H4 (cell line): ENCODE results near the gene PRORP. TPM values are rescaled to one million over a fixed set of nuclear protein-coding genes. Genes with fewer than 3 reads are reported as not detected.
"Not testable (repeated sequence)": the region's sequence is repeated elsewhere in the genome, so short reads cannot be mapped to it uniquely, and the experiment has no call there.

Experiments
- DNase-seq: peaks from one replicate; pipeline ENCODE4 v3.0.0-alpha.2; 2015; ENCODE audit warnings: low spot score
- total RNA-seq: library from RNA; depleted of rRNA; stranded (reverse); fragments of >200 nt; shearing (Covaris generic); gene quantifications from 2 replicates; pipeline ENCODE4 v1.2.3, GENCODE V29; 2014; rRNA removed

The PRORP gene
- total RNA-seq, result 26.4 and 31.5 TPM in 2 replicates

DNA sequence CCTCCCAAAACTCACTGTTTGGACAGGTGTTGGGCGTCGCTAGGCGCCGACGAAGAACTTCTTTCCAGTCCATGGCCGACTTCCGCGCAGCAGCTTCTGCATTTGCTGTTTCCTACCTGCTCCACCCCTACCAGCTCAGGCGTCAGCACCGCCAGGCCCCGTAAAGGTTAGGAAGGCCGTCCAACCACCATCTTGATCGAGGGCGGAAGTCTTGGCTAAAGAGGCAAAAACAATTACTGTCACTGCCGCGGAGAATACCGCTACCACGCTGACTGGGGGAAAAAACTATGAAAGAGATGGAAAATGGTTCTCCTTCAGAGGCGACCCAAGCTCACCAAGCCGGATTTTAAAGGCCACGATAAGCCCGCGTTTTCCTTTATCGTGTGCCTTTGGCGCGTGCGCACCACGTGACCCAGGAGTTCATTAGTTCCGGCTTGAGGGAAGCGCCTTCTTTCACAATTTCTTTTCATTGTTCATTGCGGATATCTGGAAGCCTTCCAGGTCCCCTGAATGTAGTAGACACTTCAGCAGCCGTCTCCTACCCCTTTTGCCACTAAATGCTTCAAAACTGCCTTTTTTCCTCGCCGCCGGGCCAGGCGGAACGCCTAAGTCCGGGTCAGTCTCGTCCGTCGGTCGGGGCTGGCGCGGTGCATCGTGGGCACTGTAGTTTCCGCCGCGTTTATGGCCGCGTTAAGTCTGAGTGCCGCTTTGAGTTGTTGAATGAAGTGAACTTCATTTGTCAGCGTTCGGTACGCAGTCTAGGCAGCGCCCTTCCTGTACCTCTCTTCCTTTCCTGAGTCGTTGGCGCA, at the start of gene PRORP, which contains the start of gene PPP2R3C:
Gene PRORP, plus strand, starts transcription at position 666 of the 809 bp plus-strand sequence. CDS start 694 bp downstream, outside the sequence.
Gene PPP2R3C, minus strand, starts transcription at position 104 of the 809 bp plus-strand sequence. Its CDS starts 31 bp downstream, at position 73.
- DNase-seq, result peak; percentile 94

DNA sequence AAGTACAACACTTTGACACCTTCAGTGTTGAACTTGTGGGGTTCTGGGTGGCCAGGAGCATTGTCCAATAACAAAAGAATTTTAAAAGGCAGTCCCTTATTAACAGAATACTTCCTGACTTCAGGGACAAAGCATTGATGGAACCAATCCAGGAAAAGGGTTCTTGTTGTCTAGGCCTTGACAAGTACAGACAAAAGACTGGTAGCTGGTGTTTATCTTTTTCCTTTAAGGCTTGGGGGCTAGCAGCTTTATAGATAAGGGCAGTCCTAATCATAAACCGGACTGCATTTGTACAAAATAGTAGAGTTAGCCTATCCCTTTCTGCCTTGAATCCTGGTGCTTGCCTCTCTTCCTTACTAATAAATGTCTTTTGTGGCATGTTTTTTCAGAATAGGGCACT, 48.9 kb upstream of the PRORP start:
- DNase-seq, result no peak

DNA sequence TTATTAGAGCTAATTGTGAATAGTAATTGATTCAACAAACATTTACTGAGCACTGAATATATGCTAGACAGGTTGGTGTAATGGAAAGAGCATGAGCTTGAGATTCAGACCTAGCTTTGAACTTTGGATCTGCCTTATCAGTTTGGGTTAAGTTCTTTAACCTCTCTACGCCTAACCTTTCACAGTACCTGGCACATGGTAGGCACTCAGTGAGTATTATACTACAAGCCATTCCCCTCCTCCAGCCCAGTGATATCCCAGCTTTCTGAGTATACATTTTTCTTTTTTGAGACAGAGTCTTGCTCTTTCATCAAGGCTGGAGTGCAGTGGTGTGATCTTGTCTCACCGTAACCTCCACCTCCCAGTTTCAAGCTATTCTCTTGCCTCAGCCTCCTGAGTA, 44.3 kb upstream of the PRORP start:
- no peak for DNase-seq

DNA sequence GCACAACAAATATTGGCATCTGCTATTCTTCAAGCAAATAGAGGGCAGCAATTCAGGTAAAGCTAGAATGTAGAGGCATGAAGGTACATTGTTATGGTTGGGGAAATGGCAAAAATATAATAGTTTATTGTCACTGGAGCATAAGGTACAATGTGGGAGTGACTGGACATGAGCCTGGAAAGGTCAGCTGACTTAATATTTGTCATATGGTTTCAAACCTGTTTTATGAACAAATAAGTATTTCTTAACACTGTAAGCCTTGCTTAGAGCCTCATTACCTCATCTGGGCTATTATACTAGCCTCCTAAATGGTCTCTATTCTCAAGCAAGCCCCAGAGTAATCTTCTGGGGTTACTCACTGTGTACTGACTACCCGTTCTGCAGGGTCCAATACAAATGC, 42.6 kb upstream of the PRORP start:
- no peak for DNase-seq

DNA sequence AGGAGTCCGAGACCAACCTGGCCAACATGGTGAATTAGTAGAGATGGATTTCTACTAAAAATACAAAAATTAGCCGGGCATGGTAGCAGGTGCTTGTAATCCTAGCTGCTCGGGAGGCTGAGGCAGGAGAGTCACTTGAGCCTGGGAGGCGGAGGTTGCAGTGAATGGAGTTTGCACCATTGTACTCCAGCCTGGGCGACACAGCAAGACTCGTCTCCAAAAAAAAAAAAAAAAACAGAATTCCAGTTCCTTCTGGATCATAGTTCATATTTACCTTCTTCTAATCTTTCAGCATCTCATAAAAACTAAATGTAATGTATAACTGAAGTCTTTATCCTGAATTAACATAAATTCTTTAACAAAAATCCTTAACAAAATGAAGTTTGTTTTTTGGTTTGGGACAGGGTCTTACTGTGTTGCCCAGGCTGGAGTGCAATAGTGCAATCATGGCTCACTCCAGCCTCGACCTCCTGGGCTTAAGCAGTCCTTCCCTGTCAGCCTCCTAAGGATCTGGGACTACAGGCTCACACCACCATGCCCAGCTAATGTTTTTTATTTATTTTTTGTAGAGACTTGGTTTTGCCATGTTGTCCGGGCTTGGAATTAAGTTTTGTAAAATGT, 38.7 kb upstream of the PRORP start:
- no peak for DNase-seq

DNA sequence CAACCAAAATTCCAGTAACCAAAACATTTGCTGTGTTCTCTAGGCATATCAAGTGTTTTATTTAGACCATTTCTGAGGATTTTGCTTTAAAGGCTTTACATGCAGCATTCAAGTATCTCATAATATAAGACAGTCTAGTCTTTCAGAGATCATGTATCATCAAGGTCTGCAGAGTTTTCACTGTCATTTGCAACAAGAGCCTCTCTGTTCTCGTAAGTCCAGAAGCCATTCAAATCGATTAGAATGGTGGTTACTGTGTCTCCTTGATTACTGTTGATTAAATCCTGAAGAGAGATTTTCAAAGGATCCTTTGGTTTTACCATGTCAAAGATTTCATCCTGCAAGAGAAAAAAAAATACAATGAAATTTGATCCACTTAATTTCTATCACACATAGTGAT, 36.9 kb upstream of the PRORP start:
- no peak for DNase-seq

DNA sequence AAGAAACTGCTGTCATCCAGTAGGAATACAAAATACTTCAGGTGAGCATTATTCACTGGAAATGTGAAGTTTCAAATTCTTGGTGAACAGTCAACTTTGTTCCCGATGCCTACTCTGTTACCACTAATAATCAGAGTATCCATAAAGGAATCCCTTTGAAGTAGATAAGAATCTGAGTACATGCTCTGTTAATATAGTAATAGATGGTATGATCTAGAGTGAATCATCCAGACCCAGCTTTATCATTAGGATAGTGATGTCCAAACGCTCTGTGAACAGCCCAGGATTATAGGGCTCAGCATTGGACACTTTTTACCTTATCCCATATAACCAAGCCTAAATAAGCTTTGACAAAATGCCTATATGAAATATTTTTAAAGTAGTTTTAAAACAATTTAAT, 33.8 kb upstream of the PRORP start:
- no peak for DNase-seq

DNA sequence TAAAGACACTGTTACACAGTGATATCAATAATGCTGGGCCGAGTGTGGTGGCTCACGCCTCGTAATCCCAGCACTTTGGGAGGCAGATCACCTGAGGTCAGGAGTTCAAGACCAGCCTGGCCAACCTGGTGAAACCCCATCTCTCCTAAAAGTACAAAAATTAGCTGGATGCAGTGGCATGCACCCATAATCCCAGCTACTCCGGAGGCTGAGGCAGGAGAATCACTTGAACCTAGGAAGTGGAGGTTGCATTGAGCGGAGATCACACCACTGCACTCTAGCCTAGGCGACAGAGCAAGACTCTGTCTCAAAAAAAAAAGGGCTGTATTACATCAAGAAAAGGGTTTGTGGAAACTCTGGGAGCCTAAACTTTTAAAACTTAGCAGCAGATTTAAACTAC, 27.7 kb upstream of the PRORP start:
- DNase-seq, result not testable (repeated sequence)

DNA sequence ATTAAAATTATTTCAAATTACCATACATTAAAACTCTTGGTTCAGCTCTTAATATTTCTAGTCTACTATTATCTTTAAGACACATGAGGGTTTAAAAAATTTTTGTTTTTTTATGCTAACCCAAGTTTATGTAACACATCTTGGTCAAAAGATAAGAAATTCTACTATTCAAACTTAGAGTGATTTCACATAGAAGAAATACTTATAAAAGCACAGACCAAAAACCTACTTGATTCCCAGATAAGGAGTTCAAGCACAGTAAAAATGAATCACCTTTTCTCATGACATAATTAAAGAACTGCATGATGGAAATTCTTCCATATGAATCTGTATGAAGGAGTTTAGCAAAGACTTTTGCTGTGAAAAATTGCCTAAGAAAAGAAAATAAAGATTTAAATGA, 14.5 kb upstream of the PRORP start:
- no peak for DNase-seq

DNA sequence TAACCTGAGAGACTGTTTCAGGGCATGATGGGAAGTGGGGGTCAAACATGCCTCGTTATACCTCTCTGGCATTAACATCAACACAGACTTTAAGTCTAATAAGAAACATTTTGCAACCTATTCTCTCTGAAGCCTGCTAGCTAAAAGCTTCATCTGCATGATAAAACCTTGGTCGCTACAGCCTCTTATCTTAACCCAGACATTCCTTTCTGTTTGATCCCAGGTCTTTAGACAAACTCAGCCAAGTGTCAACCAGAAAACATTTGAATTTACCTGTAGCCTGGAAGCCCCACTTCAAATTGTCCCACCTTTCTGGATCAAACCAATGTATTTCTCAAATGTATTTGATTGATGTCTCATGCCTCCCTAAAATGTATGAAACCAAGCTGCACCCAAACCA, 9.7 kb upstream of the PRORP start:
- no peak for DNase-seq

DNA sequence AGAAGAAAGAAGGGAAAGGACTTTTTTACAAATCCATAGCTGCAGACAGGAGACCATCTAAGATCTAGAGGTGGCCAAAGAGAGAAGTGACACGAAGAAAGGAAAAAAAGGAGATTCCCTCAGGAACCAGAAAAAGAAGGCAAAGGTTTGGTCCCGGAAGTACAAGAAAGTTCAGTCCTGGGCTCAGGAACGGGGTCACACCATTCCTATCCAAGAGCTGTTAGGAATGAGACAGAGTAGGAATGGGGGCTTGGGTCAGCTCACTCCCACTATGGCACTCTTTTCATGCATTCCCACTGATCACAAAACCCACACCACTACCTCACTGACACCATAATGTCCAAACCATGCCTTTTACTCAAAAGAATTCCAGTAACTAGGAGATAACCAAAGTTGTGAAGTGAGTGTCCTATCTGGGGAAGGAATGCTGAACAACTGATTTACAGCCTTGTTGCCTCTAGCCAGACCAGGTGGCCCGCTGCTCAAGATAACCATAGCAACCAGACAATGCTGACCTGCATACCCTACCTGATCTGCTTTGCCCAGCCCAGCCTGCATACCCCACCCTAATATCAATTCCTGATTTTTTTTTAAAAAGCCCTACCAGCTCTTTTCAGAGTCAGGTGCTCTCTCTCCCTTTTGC, 8.9 kb upstream of the PRORP start:
- DNase-seq, result no peak

DNA sequence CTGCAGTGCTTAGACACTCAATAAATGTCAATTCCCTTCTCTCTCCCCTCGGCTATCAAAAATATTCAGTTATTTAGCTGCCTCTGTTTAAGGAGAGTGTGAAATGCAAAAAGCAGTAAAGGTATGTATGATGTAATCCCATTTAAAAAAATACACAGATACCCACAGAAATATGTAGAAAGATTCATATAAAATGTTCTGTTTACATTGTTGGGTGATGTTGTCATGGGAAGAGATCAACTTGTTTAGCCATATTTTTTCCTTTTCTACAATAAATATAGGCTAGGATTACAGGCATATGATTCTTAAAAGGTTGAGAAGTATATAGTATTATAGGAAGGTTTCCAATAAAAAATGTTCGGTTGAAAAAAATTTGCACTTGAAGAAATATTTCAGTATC, 8.3 kb upstream of the PRORP start:
- no peak for DNase-seq

DNA sequence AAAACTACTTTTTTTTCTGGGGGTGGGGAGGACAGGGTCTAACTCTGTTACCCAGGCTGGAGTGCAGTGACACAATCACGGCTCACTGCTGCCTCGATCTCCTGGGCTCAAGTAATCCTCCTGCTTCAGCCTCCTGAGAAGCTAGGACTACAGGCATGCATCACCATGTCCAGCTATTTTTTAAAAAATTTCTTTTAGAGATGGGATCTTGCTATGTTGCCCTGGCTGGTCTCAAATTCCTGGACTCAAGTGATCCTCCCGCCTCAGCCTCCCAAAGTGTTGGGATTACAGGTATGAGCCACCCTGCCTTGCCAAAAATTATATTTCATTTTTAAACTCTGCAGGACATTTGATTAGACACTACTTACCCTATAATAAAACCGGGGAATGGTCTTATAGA, 6.1 kb upstream of the PRORP start:
- no peak for DNase-seq

DNA sequence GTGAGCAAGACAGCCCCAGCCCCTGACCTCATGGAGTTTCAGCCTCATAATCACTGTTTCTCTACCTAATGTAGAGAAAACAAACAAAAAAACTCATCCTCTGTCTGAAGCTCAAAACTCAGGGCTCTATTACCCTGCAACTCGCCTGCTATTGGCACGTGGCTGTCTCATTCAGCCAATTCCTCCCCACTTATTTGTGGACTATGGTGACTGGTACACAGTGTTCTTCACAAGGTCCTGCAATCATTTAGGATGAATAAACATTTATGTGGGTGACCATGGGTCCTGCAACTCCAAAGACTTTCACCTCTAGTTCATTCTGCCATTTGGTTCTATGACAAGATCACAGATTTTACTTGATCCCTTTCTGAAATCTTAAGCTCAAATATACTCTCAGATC, 5.2 kb upstream of the PRORP start:
- DNase-seq, result no peak

DNA sequence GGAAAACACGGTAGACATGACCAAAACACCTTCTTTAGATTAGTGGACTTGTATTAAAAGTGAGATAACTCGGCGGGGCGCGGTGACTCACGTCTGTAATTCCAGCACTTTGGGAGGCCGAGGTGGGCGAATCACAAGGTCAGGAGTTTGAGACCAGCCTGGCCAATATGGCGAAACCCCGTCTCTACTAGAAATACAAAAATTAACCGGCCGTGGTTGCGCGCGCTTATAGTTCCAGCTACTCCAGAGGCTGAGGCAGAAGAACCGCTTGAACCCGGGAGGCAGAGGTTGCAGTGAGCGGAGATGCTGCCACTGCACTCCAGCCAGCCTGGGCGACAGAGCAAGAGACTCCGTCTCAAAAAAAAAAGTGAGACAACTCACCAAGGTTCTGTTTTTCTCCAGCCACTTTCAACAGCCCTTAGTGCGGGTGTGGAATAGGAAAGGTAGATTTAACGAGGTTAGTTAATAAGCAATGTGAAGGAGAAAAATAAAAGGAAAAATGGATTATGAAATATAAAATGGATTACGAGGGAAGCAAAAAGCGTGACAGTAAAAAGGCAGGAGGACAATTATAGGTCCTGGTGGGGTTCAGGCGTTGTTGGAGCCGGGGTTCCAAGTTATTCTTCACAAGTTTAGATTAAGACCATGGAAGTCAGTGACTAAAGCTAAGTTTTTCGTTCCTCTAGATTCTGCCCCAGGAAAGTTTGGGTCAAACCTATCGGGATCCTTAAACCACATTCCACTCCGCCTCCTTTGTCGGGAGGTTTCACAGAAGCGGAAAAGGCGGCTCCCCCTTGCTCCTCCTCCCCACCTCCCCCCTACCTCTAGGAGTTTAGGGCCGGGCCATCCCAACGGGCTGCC, 1.1 kb upstream of the PRORP start:
- DNase-seq, result no peak

DNA sequence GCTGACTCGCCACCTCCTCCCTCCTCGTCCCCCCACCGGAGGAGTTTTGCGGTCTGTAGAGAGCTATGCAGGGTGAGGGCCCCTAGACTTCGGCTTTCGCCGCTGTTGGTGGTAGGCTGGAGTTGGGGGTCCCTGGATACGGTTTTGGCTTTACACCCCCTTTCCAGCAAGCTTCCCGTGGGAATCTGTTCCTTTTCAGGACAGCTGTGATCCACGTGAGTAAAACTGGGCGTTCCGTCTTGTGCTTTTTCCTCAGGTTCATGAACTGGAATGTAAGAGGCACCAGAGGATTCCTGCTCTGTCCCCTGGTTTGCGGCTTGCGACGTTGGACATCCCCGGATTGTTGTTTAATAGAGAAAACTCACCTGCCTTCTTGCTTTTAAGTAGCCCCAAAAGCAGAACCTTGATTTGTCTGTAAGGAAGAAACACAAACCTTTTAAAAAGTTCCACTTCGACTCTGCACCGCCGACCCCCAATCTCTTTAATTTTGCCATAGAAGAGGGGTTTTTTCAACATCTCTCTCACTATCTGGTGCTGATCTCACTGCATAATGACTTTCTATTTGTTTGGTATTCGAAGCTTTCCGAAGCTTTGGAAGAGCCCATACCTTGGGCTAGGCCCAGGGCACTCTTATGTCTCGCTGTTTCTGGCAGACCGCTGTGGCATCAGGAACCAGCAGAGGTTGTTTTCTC, 490 bp downstream of the PRORP start:
- peak; percentile 23 for DNase-seq

DNA sequence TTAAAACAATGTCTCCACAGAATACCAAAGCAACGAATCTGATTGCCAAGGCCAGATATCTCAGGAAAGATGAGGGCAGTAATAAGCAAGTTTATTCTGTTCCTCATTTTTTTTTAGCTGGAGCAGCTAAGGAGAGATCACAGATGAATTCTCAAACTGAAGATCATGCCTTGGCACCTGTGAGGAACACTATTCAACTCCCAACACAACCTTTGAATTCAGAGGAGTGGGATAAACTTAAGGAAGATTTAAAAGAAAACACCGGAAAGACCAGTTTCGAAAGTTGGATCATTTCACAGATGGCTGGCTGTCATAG, 994 bp downstream of the PRORP start:
- no peak for DNase-seq

DNA sequence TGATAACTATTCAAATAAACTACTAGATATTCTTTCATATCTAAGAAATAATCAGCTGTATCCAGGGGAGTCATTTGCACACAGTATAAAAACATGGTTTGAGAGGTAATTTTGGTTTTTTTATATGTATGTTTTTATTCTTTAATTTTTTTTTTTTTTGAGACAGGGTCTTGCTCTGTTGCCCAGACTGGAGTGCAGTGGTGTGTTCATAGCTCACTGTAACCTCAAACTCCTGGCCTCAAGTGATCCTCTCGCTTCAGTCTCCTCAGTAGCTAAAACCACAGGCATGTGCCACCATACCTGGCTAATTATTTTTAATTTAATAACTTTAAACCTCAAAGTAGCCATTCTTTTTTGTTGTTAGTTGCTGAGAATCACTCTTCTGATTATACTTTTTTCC, 1.8 kb downstream of the PRORP start:
- no peak for DNase-seq

DNA sequence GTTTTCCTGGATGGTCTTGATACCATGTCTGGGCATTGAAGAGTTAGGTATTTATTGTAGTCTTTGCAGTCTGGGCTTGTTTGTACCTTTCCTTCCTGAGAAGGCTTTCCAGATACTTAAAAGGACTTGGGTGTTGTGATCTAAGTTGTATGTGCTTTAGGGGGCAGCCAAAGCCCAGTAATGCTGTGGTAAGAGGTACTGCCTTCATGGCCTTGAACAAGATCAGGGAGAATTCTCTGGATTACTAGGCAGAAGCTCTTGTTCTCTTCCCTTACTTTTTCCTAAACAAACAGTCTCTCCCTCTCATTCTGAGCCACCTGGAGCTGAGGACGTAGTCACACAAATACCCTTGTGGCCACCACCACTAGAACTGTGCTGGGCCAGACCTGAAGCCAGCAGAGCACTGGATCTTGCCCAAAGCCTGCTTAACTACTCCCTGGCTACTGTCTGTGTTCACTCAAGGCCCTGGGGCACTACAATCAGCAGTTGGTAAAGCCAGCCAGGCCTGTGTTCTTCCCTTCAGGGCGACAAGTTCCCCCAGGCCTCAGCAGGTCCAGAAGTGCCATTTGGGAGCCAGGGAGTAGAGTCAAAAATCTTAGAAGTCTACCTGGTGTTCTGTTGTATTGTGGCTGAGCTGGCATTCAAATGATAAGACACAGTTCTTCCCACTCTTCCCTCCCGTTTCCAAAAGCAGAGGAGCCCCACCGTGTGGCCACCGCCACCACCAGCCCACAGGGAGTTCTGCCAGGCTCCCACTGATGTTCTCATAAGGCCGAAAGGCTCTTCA, 11.4 kb downstream of the PRORP start:
- DNase-seq, result no peak

DNA sequence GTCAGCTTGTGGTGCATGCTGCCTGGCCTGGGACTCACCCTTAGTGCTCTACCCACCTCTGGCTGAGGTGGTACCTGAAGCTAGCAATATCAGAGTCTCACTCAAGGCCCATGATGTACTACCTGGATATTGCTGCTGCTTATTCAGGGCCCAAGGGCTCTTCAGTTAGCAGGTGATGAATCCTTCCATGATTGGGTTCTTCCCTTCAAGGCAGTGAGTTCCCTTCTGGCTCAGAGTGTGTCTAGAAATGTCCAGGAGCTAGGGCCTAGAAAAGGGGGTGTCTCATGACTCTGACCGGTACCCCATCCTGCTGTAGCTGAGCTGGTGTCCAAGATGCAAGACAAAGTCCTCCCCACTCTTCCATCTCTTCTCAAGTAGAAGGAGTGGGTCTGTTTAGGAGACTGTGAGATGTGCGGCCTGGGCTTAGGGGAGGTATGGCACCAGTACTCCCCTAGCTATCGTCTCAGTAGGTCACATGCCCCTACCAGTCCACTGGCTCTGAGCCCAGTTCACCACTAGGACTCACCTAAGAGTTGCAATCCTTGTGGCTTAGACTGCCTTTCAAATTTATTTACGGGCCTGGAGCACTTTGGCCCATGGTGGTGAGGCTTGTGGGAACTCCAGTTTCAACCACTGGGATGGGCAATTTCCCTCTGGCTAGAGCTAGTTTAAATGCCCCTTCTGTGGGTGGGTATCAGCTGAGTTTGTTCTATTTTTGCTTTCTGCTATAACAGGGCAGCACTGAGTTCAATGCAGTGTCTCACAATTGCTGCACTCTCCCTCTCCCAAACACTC, 12.2 kb downstream of the PRORP start:
- DNase-seq, result peak; percentile 10
